Suprapubic skin (tissue), 4 donors: ENCODE data around the gene PFKFB2. TPM values are rescaled to one million over a fixed set of nuclear protein-coding genes. Genes with fewer than 3 reads are reported as not detected.

Experiments used
- DNase-seq, 2 donors: peaks; one replicate each; pipeline ENCODE4 v3.0.0-alpha.2; 2019; ENCODE audit warnings: low spot score in 2 of 2
- H3K27ac ChIP-seq: fragments of 200-600 bp; sonication (generic); one replicate; pipeline ENCODE4 v1.5.1; 2019
- H3K27me3 ChIP-seq: fragments of 200-600 bp; sonication (generic); one replicate; pipeline ENCODE4 v1.5.1; 2019
- H3K36me3 ChIP-seq: fragments of 200-600 bp; sonication (generic); one replicate; pipeline ENCODE4 v1.5.1; 2019
- H3K4me1 ChIP-seq: fragments of 200-600 bp; sonication (generic); one replicate; pipeline ENCODE4 v1.5.1; 2019
- H3K4me3 ChIP-seq: fragments of 200-600 bp; sonication (generic); one replicate; pipeline ENCODE4 v1.5.1; 2019; ENCODE audit warnings: mild to moderate bottlenecking
- H3K9me3 ChIP-seq: fragments of 200-600 bp; sonication (generic); one replicate; pipeline ENCODE4 v1.5.1; 2019
- EP300 ChIP-seq: sonication (generic); formaldehyde crosslinking; IDR thresholded peaks from one replicate; pipeline ENCODE4 v1.6.1; 2017; ENCODE audit warnings: antibody characterized with exemption
- POLR2A ChIP-seq, 2 donors: fragments of 450-650 bp; IDR thresholded peaks; one replicate each; pipeline ENCODE4 v1.6.1; 2017; ENCODE audit warnings: antibody characterized with exemption in 2 of 2, mild to moderate bottlenecking in 2 of 2, moderate library complexity in 2 of 2
- POLR2AphosphoS5 ChIP-seq, 3 donors: sonication (generic); formaldehyde crosslinking; IDR thresholded peaks; one replicate each; pipeline ENCODE4 v1.6.1; 2017; ENCODE audit warnings: antibody characterized with exemption in 3 of 3
- WGBS: methylation state at CpG from one replicate; pipeline ENCODE4 v1.1.5; 2018; 5-methylcytosine and 5-hydroxymethylcytosine counted together
- total RNA-seq, 4 donors: library from RNA; depleted of rRNA; stranded (reverse); fragments of >200 nt; gene quantifications; one replicate each; pipeline ENCODE4 v1.1.0, GENCODE V29; 2016
- TF ChIP-seq, protein P1 (sequence below), 2 donors: fragments of 200-600 bp in 1 of 2; fragments of 450-650 bp in 1 of 2; sonication (generic) in 1 of 2; IDR thresholded peaks; one replicate each; pipeline ENCODE4 v1.5.1; 2016 to 2019; ENCODE audit warnings: antibody characterized with exemption in 2 of 2, mild to moderate bottlenecking in 1 of 2, moderate library complexity in 1 of 2

PFKFB2 gene
- total RNA-seq, 4 donors from 2014 or later, result 11.8 to 33.1 (median 17.1) TPM

DNA sequence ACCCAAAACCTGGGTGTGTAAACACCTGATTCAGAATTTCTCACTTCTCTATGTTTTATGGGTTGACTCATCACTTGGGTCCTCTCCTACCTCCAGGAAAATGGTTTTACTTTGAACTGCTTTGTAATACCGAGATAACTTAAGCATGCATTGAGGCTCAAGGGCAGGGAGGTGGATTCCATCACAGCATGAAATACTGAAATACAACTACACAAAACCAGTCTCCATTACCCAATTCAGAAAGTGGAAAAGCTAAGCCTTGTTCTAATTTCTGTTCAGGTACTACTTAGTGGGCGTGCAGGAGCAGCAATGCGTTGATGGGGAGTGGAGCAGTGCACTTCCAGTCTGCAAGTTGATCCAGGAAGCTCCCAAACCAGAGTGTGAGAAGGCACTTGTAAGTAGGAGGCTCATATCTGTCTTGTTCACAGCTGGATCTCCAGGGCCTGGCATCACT lies 44.8 kb downstream of the PFKFB2 start:
- Histone ChIP-seq H3K36me3 (no peaks in the 10 kb centered on the region), H3K27ac (no peak overlapping the region), H3K27me3 (no peaks in the 10 kb centered on the region), H3K4me1 (no peaks in the 10 kb centered on the region), H3K4me3 (no peak overlapping the region), H3K9me3 (no peaks in the 10 kb centered on the region)
- TF ChIP-seq POLR2A (IDR thresholded peaks at IDR 0.05) (no peak), EP300 (no peak), POLR2AphosphoS5 (IDR thresholded peaks at IDR 0.05) (no peak)
- 71% methylated on average over 3 of the region's 3 CpGs for WGBS
- DNase-seq, result no peak

- TF ChIP-seq EP300 (no peak), POLR2A (IDR thresholded peaks at IDR 0.05) (no peak), POLR2AphosphoS5 (IDR thresholded peaks at IDR 0.05) (no peak)
- 73% methylated on average over 1 of the region's 1 CpG for WGBS
Measured at GRCh38 chr1:207101720-207102119, 48.6 kb downstream of the PFKFB2 start.

DNA sequence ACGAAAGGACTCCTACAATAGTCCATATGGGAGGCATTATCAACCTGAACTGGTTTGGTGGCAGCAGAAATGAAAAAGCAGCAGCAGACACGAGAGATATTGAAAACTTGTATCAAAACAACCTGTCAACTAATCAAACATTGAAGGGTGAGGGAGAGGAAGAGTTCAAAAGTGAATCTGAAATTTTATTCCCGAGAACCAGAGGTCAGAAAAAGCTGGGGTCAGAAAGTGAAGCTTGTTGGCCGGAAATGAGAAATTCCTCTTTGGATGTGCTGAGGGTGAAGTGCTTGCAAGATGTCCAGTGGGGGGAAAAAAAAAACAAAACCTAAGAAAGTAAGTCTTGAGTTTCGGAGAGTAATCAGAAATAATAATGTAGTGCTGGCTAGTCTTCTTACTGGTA lies 49.1 kb downstream of the PFKFB2 start:
- Histone ChIP-seq H3K4me3 (no peak overlapping the region), H3K4me1 (no peaks in the 10 kb centered on the region), H3K27ac (no peak overlapping the region), H3K36me3 (no peaks in the 10 kb centered on the region), H3K27me3 (no peaks in the 10 kb centered on the region), H3K9me3 (no peaks in the 10 kb centered on the region)
- WGBS, result 82% methylated on average over 5 of the region's 5 CpGs
- no peak for DNase-seq
- TF ChIP-seq POLR2A (IDR thresholded peaks at IDR 0.05), result no peak
- no peak for TF ChIP-seq POLR2AphosphoS5 (IDR thresholded peaks at IDR 0.05)
- TF ChIP-seq, protein P1, sequence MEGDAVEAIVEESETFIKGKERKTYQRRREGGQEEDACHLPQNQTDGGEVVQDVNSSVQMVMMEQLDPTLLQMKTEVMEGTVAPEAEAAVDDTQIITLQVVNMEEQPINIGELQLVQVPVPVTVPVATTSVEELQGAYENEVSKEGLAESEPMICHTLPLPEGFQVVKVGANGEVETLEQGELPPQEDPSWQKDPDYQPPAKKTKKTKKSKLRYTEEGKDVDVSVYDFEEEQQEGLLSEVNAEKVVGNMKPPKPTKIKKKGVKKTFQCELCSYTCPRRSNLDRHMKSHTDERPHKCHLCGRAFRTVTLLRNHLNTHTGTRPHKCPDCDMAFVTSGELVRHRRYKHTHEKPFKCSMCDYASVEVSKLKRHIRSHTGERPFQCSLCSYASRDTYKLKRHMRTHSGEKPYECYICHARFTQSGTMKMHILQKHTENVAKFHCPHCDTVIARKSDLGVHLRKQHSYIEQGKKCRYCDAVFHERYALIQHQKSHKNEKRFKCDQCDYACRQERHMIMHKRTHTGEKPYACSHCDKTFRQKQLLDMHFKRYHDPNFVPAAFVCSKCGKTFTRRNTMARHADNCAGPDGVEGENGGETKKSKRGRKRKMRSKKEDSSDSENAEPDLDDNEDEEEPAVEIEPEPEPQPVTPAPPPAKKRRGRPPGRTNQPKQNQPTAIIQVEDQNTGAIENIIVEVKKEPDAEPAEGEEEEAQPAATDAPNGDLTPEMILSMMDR (IDR thresholded peaks at IDR 0.05), result no peak
- no peak for TF ChIP-seq EP300

More at GRCh38 chr1:207101720-207102119, 48.6 kb downstream of the PFKFB2 start:
- no peaks in the 10 kb centered on the region for H3K4me1 ChIP-seq
- H3K9me3 ChIP-seq, result no peaks in the 10 kb centered on the region
- H3K27me3 ChIP-seq, result no peaks in the 10 kb centered on the region
- H3K27ac ChIP-seq, result no peak overlapping the region
- DNase-seq, result no peak
- no peak overlapping the region for H3K4me3 ChIP-seq
- H3K36me3 ChIP-seq, result no peaks in the 10 kb centered on the region

GRCh38 chr1:207102659-207103058 lies 49.6 kb downstream of the PFKFB2 start:
- no peaks in the 10 kb centered on the region for H3K9me3 ChIP-seq
- DNase-seq, result no peak
- H3K36me3 ChIP-seq, result no peaks in the 10 kb centered on the region
- TF ChIP-seq EP300 (no peak), POLR2A (IDR thresholded peaks at IDR 0.05) (no peak)
- TF ChIP-seq, protein P1 (IDR thresholded peaks at IDR 0.05), result no peak
- H3K27ac ChIP-seq, result no peak overlapping the region
- no peaks in the 10 kb centered on the region for H3K27me3 ChIP-seq
- no peak overlapping the region for H3K4me3 ChIP-seq
- H3K4me1 ChIP-seq, result no peaks in the 10 kb centered on the region
- 85% methylated on average over 1 of the region's 1 CpG for WGBS

DNA sequence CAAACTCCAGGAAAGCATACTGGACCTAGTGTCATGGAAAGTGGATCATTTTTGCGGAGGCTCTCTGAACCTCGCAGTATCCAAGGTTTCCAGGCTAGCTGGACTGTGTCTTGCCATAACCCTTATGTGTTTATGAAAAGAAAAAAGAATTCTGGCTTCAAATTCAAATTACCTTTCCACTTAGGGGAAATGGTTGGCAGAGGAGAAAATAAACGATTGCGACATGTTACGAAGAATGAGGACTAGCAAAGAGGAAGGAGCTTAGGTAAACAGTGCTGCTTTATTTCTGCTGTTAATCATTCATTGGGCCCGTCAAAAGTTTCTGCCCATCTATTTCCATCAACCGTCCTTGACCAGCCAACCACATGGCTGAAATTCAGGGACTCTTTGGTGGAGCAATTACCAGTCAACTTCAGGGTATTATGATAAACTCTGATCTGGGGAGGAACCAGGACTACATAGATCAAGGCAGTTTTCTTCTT lies 50.9 kb downstream of the PFKFB2 start, which contains the start of gene C4BPA:
C4BPA (plus strand) TSS at position 342 of the 482 bp plus-strand sequence. CDS start 8,793 bp downstream, outside the sequence.
- no peak for DNase-seq
- Histone ChIP-seq H3K27ac (no peak within 1 kb of the TSS), H3K27me3 (no peaks in the 10 kb centered on the region), H3K4me3 (no peak within 1 kb of the TSS), H3K4me1 (no peaks in the 10 kb centered on the region), H3K9me3 (no peaks in the 10 kb centered on the region), H3K36me3 (no peaks in the 10 kb centered on the region)
- WGBS, result 83% methylated on average over 7 of the region's 7 CpGs
- TF ChIP-seq POLR2A (IDR thresholded peaks at IDR 0.05) (no peak), EP300 (no peak), POLR2AphosphoS5 (IDR thresholded peaks at IDR 0.05) (no peak)
- TF ChIP-seq, protein P1 (IDR thresholded peaks at IDR 0.05), result no peak

DNA sequence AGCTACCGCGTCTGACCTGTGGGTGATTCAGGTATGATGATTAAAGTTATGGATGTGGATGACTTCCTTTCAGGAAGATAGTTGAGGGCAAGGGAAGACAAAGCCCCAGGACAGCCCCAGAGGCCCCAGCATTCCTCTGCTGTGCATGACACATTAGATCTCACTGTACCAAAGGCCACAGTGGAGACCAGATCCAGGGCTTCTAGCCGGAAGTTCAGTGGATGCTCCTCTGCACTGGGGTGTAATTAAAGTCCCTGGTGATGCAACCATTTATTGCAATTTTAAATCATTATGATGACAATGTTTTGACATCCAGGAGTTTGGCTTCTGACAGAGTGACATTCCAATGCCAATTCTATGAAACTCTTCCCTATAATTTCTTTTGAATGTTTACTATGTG lies 55.9 kb downstream of the PFKFB2 start:
- Histone ChIP-seq H3K36me3 (no peaks in the 10 kb centered on the region), H3K27me3 (no peaks in the 10 kb centered on the region), H3K27ac (no peak overlapping the region), H3K9me3 (no peaks in the 10 kb centered on the region), H3K4me1 (no peaks in the 10 kb centered on the region), H3K4me3 (no peak overlapping the region)
- no peak for DNase-seq
- 89% methylated on average over 3 of the region's 3 CpGs for WGBS
- TF ChIP-seq POLR2A (IDR thresholded peaks at IDR 0.05) (no peak), POLR2AphosphoS5 (IDR thresholded peaks at IDR 0.05) (no peak), EP300 (no peak)
- TF ChIP-seq, protein P1 (IDR thresholded peaks at IDR 0.05), result no peak
